Measurements from ENCODE around the gene OSBPL2.

The OSBPL2 gene

GRCh38 chr20:62304331-62305148 is 66.2 kb downstream of the OSBPL2 start:
- no peak for DNase-seq (ENCODE audit: low read depth, low spot score)

GRCh38 chr20:62305149-62305764 is 66.9 kb downstream of the OSBPL2 start:
- no peak for DNase-seq (ENCODE audit: low read depth, low spot score)
- H3K4me3 ChIP-seq (ENCODE audit: low read length), result peak overlapping the region; percentile 90; the same call in 1 of the 2 replicates

More at GRCh38 chr20:62304331-62305148, 66.2 kb downstream of the OSBPL2 start:
- peak overlapping the region; percentile 90 for H3K4me3 ChIP-seq (ENCODE audit: low read length)

DNA sequence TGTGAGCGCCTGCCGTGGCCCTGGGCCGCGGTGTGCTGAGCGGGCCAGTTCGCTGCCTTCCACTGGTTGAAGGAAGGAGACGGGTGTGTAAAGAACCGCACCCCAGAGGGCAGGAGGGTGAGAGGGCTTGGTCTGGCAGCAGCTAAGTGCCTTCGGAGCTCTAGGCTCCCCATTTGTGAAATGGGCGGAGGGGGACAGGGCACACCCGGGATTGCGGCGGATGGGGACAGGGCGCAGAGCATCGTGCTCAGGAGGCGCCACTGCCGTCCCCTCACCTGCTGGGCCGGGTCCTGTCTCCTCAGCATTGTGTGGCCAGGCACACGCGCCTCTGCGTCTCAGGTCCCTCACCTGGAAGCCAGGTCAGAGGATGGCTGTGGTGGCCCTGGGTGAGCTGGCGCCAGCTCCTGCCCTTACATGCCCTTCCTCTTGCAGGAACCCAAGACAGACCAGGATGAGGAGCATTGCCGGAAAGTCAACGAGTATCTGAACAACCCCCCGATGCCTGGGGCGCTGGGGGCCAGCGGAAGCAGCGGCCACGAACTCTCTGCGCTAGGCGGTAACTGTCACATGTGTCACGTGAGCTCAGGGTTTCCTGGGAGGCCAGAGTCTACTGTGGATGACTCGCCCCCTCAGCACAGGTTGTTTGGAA is 67.6 kb downstream of the OSBPL2 start:
- H3K4me3 ChIP-seq (ENCODE audit: low read length), result no peak overlapping the region
- no peak for DNase-seq (ENCODE audit: low read depth, low spot score)

DNA sequence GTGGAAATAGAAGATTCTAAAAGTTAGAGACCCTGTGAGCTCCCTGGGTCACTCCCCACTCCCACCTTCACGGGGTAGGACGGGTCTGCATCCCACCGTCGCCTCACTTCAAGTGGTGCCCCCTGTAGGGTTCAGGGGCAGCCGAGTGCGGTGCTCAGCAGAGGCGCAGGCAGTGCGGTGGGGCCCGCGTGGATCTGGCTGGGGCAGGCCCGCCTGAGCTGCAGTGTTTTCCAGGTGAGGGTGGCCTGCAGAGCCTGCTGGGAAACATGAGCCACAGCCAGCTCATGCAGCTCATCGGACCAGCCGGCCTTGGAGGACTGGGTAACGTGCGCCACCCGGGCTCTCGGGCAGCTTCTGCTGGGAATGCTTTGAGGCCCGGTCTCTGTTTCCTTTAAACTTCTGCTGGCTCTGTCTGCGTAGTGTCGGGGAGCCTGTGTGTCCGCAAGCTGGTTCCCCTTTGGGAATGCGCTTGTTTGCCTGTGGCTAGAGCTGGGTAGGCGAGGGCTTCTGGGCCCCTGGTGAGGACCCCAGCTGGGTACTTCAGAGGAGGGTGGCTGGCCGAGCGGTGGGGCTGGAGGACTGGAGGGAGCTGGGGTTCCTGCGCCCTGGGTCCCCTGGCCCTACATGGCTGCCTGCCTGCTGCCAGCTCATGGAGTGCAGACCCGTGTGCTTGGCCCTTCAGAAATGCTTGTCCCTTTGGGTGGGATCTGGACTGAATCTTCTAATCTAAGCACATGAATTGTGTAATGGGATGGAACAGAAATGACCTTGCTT is 68.3 kb downstream of the OSBPL2 start:
- no peak overlapping the region for H3K4me3 ChIP-seq (ENCODE audit: low read length)
- no peak for DNase-seq (ENCODE audit: low read depth, low spot score)

- no peak for DNase-seq (ENCODE audit: low read depth, low spot score)
- H3K4me3 ChIP-seq (ENCODE audit: low read length), result no peak overlapping the region
These were observed 69.1 kb downstream of the OSBPL2 start for GRCh38 chr20:62307226-62308101.

DNA sequence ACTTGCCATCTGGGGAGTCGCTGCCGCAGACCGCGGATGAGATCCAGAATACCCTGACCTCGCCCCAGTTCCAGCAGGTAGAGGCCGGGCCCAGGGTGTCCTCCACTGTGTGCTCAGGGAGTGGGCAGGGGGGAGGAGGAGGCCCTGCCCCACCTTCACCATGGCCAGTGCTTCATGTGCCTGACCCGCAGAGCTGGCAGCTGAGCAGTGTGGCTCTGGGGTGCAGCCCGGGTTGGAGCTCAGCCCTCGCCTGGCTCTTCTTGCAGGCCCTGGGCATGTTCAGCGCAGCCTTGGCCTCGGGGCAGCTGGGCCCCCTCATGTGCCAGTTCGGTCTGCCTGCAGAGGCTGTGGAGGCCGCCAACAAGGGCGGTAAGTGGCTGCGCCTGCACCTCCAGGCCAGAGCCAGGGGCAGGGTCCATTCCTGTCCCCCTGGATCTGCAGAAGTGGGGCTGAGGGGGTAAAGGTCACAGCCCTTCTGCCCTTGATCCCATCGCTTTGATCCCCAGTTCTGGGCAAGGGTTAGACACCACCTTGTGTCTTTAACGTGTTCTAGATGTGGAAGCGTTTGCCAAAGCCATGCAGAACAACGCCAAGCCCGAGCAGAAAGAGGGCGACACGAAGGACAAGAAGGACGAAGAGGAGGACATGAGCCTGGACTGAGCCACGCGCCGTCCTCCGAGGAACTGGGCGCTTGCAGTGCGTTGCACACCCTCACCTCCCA is 69.9 kb downstream of the OSBPL2 start:
- DNase-seq (ENCODE audit: low read depth, low spot score), result no peak
- no peak overlapping the region for H3K4me3 ChIP-seq (ENCODE audit: low read length)

DNA sequence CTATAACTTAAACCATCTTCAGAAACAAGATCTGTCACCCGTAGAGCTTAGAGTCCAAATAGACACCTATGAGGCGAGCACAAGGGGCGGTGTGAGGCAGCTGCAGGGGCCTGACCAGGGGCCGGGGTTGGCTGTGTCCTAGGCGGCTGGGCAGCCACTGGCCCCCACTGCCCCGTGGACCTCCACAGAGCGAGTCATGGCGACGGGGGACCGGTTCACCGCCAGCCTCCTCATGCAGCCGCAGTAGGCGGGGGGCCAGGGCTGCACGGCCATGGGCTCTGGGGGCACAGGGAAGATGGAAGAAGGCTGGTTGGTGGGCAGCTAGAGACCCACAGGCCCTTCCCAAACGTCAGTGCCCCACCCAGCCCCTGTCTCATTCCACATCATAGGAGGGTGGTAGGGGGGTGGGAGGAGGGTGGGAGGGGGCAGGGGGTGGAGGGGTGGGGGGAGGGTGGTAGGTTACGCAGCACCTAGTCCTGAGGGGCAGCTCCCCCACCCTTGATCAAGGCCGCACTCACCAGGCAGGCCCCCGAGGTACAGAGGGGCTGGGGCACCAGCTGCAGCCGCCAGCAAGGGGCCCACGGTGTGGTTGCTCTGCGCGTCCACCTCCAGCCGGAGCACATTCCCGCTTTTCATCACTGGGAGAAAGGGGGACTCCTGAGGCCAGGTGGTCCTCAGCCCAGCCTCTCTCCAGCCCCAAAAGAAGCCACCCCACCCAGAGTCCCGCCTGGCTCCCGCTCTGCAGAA is 71.0 kb downstream of the OSBPL2 start:
- DNase-seq (ENCODE audit: low read depth, low spot score), result no peak
- H3K4me3 ChIP-seq (ENCODE audit: low read length), result no peak overlapping the region

- H3K4me3 ChIP-seq (ENCODE audit: low read length), result no peak overlapping the region
- no peak for DNase-seq (ENCODE audit: low read depth, low spot score)
These were observed 71.8 kb downstream of the OSBPL2 start for GRCh38 chr20:62309947-62310756.

GRCh38 chr20:62310757-62311121 is 72.4 kb downstream of the OSBPL2 start:
- no peak overlapping the region for H3K4me3 ChIP-seq (ENCODE audit: low read length)
- no peak for DNase-seq (ENCODE audit: low read depth, low spot score)

- H3K4me3 ChIP-seq (ENCODE audit: low read length), result no peak overlapping the region
- DNase-seq (ENCODE audit: low read depth, low spot score), result no peak
These were observed 72.8 kb downstream of the OSBPL2 start for GRCh38 chr20:62311150-62311549.

DNA sequence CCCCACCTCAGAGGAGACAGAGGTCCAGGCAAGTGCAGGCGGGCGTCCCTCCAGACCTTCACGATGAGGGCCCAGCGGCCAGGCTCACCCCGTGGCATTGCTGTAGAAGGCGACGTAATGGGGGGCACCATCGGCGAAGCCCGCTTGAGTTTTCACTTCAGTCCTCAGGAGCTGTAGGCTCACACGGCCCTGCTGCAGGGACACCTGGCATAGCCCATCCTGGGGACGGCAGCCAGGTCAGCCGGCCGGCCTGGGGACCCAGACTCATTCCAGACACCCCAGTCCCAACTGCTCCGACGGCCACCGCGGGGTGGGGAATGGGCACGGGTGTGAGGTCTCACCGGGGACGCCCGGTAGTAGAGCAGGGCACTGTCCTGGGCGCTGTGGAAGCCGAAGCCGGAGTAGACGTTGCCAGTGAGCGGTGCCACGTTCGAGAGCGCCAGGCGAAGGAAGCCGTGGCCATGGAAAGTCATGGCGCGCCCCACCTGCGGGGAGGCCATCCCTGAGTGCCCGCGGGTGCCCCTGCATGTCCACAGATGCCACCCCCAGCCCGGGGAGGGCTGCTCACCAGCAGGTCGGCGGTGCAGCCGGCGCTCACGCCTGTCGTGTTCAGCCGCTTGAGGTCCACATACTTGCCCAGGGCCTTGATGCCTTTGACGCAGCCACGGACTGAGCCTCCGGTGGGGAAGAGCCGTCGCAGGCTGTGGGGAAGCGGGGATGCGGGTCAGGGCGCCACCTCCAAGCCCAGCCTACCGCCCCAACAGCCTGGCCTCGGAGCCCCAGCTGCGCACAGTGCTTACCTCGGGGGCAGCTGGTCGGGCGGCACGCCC is 73.7 kb downstream of the OSBPL2 start:
- no peak for DNase-seq (ENCODE audit: low read depth, low spot score)
- H3K4me3 ChIP-seq (ENCODE audit: low read length), result no peak overlapping the region

DNA sequence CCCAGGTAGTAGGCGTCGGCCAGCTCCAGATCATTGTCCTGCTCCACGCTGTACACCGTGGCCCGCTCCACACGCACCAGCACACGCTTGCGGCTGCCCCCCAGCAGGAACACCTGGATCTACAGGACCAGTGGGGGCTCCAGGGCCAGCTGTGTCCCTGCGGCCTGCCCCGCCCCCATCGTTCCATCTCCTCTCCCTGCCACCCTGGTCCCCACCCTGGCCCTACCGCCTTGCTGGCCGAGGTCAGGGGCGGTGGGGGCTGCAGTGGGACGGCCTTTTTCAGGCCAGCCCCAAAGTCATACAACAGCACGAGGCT is 74.3 kb downstream of the OSBPL2 start:
- DNase-seq (ENCODE audit: low read depth, low spot score), result no peak
- H3K4me3 ChIP-seq (ENCODE audit: low read length), result no peak overlapping the region

DNA sequence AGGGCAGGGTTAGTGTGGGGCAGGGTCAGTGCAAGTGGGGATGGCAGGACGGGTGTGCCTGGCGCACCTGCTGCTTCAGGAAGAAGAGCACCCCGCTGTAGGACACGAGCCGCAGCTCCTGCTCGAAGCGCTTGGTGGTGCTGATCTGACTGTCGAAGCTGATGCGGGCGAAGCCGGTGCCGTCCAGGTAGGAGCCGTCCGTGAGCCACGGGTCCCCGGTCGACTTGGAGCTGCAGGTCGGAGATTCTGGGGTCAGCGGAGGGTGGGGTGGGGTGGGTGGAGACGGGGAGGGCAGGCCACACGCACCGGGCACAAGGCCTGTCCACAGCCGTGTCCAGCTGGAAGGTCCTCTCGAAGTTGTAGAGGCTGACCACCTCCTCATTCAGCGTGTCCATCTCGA is 74.7 kb downstream of the OSBPL2 start:
- DNase-seq (ENCODE audit: low read depth, low spot score), result no peak
- H3K4me3 ChIP-seq (ENCODE audit: low read length), result no peak overlapping the region

GRCh38 chr20:62313460-62314338 is 75.4 kb downstream of the OSBPL2 start:
- no peak for DNase-seq (ENCODE audit: low read depth, low spot score)
- no peak overlapping the region for H3K4me3 ChIP-seq (ENCODE audit: low read length)

DNA sequence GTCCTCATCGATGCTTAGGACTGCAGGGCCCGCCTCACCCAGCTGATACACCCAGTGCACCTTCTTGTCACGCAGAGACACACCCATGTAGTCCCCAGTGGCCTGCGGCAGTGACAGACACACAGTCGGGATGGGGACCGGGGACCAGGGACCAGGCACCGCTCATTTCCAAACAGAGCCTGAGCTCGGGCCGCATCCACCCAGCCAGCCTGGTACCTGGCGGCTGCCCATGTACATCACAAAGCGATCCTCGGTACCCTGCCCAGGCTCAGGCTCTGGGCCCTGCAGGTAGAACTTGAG is 76.0 kb downstream of the OSBPL2 start:
- no peak for DNase-seq (ENCODE audit: low read depth, low spot score)

More for the DNA sequence above, 76.0 kb downstream of the OSBPL2 start:
- no peak overlapping the region for H3K4me3 ChIP-seq (ENCODE audit: low read length)
